Body of pancreas (tissue), 4 donors: ENCODE measurements around the gene ZFAND3.

Source experiments
- POLR2A ChIP-seq, 3 donors: fragments of 450-650 bp; IDR thresholded peaks; one replicate each; pipeline ENCODE4 v1.6.1; 2016; ENCODE audit warnings: antibody characterized with exemption in 3 of 3, mild to moderate bottlenecking in 2 of 3
- TF ChIP-seq, protein P1 (sequence below), 7 experiments: fragments of 450-650 bp in 4 of 7; fragments of 200-600 bp in 3 of 7; sonication (generic) in 3 of 7; IDR thresholded peaks; one replicate each; pipeline ENCODE4 v1.5.1; 2016 to 2019; ENCODE audit warnings: antibody characterized with exemption in 7 of 7

DNA sequence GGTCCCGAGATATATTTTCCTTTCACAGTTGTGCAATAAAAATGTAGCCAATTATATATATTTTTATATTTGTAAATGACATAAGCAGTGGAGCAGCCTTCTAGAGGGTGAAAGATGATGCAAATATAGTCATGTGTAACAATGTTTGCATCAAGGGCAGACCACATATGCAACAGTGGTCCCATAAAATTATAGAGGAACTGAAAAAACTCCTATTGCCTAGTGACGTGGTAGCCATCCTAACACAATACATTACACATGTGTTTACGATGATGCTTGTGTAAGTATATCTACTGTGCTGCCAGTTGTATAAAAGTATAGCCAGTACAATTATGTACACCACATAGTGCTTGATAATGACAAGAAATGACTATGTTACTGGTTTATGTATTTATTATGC lies 162.8 kb downstream of the ZFAND3 start:
- TF ChIP-seq, protein P1, sequence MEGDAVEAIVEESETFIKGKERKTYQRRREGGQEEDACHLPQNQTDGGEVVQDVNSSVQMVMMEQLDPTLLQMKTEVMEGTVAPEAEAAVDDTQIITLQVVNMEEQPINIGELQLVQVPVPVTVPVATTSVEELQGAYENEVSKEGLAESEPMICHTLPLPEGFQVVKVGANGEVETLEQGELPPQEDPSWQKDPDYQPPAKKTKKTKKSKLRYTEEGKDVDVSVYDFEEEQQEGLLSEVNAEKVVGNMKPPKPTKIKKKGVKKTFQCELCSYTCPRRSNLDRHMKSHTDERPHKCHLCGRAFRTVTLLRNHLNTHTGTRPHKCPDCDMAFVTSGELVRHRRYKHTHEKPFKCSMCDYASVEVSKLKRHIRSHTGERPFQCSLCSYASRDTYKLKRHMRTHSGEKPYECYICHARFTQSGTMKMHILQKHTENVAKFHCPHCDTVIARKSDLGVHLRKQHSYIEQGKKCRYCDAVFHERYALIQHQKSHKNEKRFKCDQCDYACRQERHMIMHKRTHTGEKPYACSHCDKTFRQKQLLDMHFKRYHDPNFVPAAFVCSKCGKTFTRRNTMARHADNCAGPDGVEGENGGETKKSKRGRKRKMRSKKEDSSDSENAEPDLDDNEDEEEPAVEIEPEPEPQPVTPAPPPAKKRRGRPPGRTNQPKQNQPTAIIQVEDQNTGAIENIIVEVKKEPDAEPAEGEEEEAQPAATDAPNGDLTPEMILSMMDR (IDR thresholded peaks at IDR 0.05), result no peak
- TF ChIP-seq POLR2A (IDR thresholded peaks at IDR 0.05), result no peak
